CD4-positive, alpha-beta T cell treated with Interleukin-6 at 100 ng/mL for 8 hours (primary cell): ENCODE results near the gene CAPN12.
"Not testable (repeated sequence)": the region's sequence is repeated elsewhere in the genome, so short reads cannot be mapped to it uniquely, and the experiment has no call there.

Experiments
- DNase-seq: peaks from one replicate; pipeline ENCODE4 v3.0.0-alpha.2; 2020; ENCODE audit warnings: mixed read lengths, low spot score

CAPN12 gene

GRCh38 chr19:38744298-38744681 lies at the start of gene CAPN12:
Gene CAPN12 (minus strand): TSS chr19:38744474. CDS start chr19:38744165, 309 bp downstream.
- no peak for DNase-seq

GRCh38 chr19:38793671-38794070 lies 49.4 kb upstream of the CAPN12 start:
- no peak for DNase-seq

GRCh38 chr19:38793177-38793576 lies 48.9 kb upstream of the CAPN12 start:
- no peak for DNase-seq

- DNase-seq = peak; percentile 13
Observed at GRCh38 chr19:38792250-38793111, 48.2 kb upstream of the CAPN12 start.

GRCh38 chr19:38791451-38792064 lies 47.3 kb upstream of the CAPN12 start:
- DNase-seq = not testable (repeated sequence)

- not testable (repeated sequence) for DNase-seq
Observed at GRCh38 chr19:38790507-38791403, 46.5 kb upstream of the CAPN12 start.

GRCh38 chr19:38788478-38789243 lies 44.4 kb upstream of the CAPN12 start, which contains the start of gene LGALS7B:
Gene LGALS7B (plus strand): TSS chr19:38789200. CDS start chr19:38789227, 27 bp downstream.
- DNase-seq = no peak

GRCh38 chr19:38786572-38787265 lies 42.4 kb upstream of the CAPN12 start:
- DNase-seq = no peak

- not testable (repeated sequence) for DNase-seq
Observed at GRCh38 chr19:38786061-38786460, 41.8 kb upstream of the CAPN12 start.

GRCh38 chr19:38785187-38785699 lies 41.0 kb upstream of the CAPN12 start:
- no peak for DNase-seq

- no peak for DNase-seq
Observed at GRCh38 chr19:38784224-38784623, 40.0 kb upstream of the CAPN12 start.

GRCh38 chr19:38782212-38782611 lies 37.9 kb upstream of the CAPN12 start:
- not testable (repeated sequence) for DNase-seq

- no peak for DNase-seq
Observed at GRCh38 chr19:38781058-38781457, 36.8 kb upstream of the CAPN12 start.

GRCh38 chr19:38780443-38780842 lies 36.2 kb upstream of the CAPN12 start:
- no peak for DNase-seq

GRCh38 chr19:38778733-38779132 lies 34.5 kb upstream of the CAPN12 start:
- DNase-seq = no peak

GRCh38 chr19:38774181-38774950 lies 30.1 kb upstream of the CAPN12 start:
- DNase-seq = no peak

GRCh38 chr19:38773469-38774177 lies 29.3 kb upstream of the CAPN12 start, which contains the start of gene LGALS7:
Gene LGALS7 (minus strand): TSS chr19:38773517. CDS start chr19:38773492, 25 bp downstream.
- DNase-seq = no peak

- DNase-seq = not testable (repeated sequence)
Observed at GRCh38 chr19:38771569-38771968, 27.3 kb upstream of the CAPN12 start.

GRCh38 chr19:38770949-38771275 lies 26.6 kb upstream of the CAPN12 start:
- not testable (repeated sequence) for DNase-seq
